HepG2 (cell line): ENCODE data around the gene FCHO1. TPM values are rescaled to one million over a fixed set of nuclear protein-coding genes. Genes with fewer than 3 reads are reported as not detected.

Experiments
- ADNP ChIP-seq: sonication (generic); formaldehyde crosslinking; IDR thresholded peaks from 2 replicates; pipeline ENCODE4 v1.4.0; 2020; ENCODE audit warnings: missing genetic modification reagents
- ELF3 ChIP-seq: IDR thresholded peaks from 2 replicates; pipeline ENCODE4 v1.6.1; 2016; ENCODE audit warnings: missing genetic modification reagents, missing compliant biosample characterization
- GZF1 ChIP-seq: sonication (generic); formaldehyde crosslinking; IDR thresholded peaks from 2 replicates; pipeline ENCODE4 v1.5.1; 2020; ENCODE audit warnings: mild to moderate bottlenecking, missing genetic modification reagents
- MBNL3 ChIP-seq: fragments of 250-450 bp; sonication (Bioruptor Pico); conservative IDR thresholded peaks from 2 replicates; pipeline ENCODE4 v1.8.0; 2022; ENCODE audit warnings: mild to moderate bottlenecking, inconsistent platforms
- MYC ChIP-seq: sonication (generic); formaldehyde crosslinking; IDR thresholded peaks from 2 replicates; pipeline ENCODE4 v1.9.0; 2021; ENCODE audit warnings: missing genetic modification reagents, borderline replicate concordance
- NFE2 ChIP-seq: sonication (generic); formaldehyde crosslinking; IDR thresholded peaks from 2 replicates; pipeline ENCODE4 v1.4.0; 2020; ENCODE audit warnings: missing genetic modification reagents
- PHB2 ChIP-seq: fragments of 450-650 bp; IDR thresholded peaks from 2 replicates; pipeline ENCODE4 v1.6.1; 2018; ENCODE audit not compliant: partially characterized antibody
- SMC3 ChIP-seq: IDR thresholded peaks from 2 replicates; pipeline ENCODE4 v1.6.1; 2011; ENCODE audit warnings: low read length, improper control_type of control experiment
- TAF15 ChIP-seq: fragments of 200-400 bp; formaldehyde crosslinking; IDR thresholded peaks from one replicate; pipeline ENCODE4 v1.6.1; 2018; ENCODE audit warnings: mild to moderate bottlenecking, low read depth, low read length; ENCODE audit not compliant: poor library complexity, severe bottlenecking
- TEAD3 ChIP-seq: optimal IDR thresholded peaks from 2 replicates; pipeline ENCODE3; 2016; ENCODE audit warnings: borderline replicate concordance
- ZBTB21 ChIP-seq: sonication (generic); formaldehyde crosslinking; IDR thresholded peaks from 2 replicates; pipeline ENCODE4 v1.4.0; 2020; ENCODE audit warnings: missing genetic modification reagents
- ZMAT3 ChIP-seq: sonication (generic); formaldehyde crosslinking; conservative IDR thresholded peaks from 2 replicates; pipeline ENCODE4 v1.7.0; 2021; ENCODE audit warnings: missing genetic modification reagents
- ZNF101 ChIP-seq: sonication (generic); formaldehyde crosslinking; IDR thresholded peaks from 2 replicates; pipeline ENCODE4 v1.4.0; 2020; ENCODE audit warnings: mild to moderate bottlenecking, low read depth, missing genetic modification reagents, borderline replicate concordance
- ZNF446 ChIP-seq: sonication (generic); formaldehyde crosslinking; IDR thresholded peaks from 2 replicates; pipeline ENCODE4 v1.5.0; 2020; ENCODE audit warnings: mild to moderate bottlenecking, missing genetic modification reagents
- ZNF558 ChIP-seq: sonication (generic); formaldehyde crosslinking; IDR thresholded peaks from 2 replicates; pipeline ENCODE4 v1.9.0; 2022; ENCODE audit warnings: mild to moderate bottlenecking, missing genetic modification reagents, borderline replicate concordance
- polyA plus RNA-seq, 8 experiments: library from polyadenylated mRNA; depleted of rRNA in 3 of 8; stranded (reverse) in 7 of 8; unstranded in 1 of 8; fragments of >200 nt; fragmentation: Illumina TruSeq in 4 of 8; extraction: Trizol in 4 of 8; gene quantifications; 2 replicates each; pipeline versions ENCODE4 v1.2.1 to v1.2.3, GENCODE V29; 2011 to 2016; ENCODE audit warnings: low read depth in 4 of 8, missing spikeins in 1 of 8, mixed read lengths in 1 of 8; ENCODE audit not compliant: insufficient read depth in 1 of 8
- total RNA-seq, 5 experiments: library from RNA; depleted of rRNA; stranded (reverse); fragments of >200 nt; fragmentation: Illumina TruSeq; extraction: Trizol; gene quantifications; 2 replicates each; pipeline ENCODE4 v1.2.3, GENCODE V29; 2016; ENCODE audit warnings: low read depth in 1 of 5
- TF ChIP-seq, protein P1 (sequence below): sonication (generic); formaldehyde crosslinking; conservative IDR thresholded peaks from 2 replicates; pipeline ENCODE4 v1.4.0; 2020; ENCODE audit warnings: mild to moderate bottlenecking, missing genetic modification reagents, moderate library complexity
- TF ChIP-seq, protein P2 (sequence below): sonication (generic); formaldehyde crosslinking; IDR thresholded peaks from 2 replicates; pipeline ENCODE4 v1.5.0; 2020; ENCODE audit warnings: missing genetic modification reagents
- TF ChIP-seq, protein P3 (sequence below): sonication (generic); formaldehyde crosslinking; conservative IDR thresholded peaks from 2 replicates; pipeline ENCODE4 v1.8.0; 2022; ENCODE audit warnings: mild to moderate bottlenecking, moderate library complexity, missing genetic modification reagents
- TF ChIP-seq, protein P4 (sequence below): sonication (generic); formaldehyde crosslinking; IDR thresholded peaks from 2 replicates; pipeline ENCODE4 v1.4.0; 2020; ENCODE audit warnings: missing genetic modification reagents
- TF ChIP-seq, protein P5 (sequence below): sonication (generic); formaldehyde crosslinking; IDR thresholded peaks from 2 replicates; pipeline ENCODE4 v1.4.0; 2020; ENCODE audit warnings: mild to moderate bottlenecking, low read depth, missing genetic modification reagents

FCHO1 gene
- total and polyA plus RNA-seq, 2 of the 13 experiments (the other 11 are each of a cell fraction or from before 2014, with no cell fraction given) = 1.3 to 3.1 TPM

DNA sequence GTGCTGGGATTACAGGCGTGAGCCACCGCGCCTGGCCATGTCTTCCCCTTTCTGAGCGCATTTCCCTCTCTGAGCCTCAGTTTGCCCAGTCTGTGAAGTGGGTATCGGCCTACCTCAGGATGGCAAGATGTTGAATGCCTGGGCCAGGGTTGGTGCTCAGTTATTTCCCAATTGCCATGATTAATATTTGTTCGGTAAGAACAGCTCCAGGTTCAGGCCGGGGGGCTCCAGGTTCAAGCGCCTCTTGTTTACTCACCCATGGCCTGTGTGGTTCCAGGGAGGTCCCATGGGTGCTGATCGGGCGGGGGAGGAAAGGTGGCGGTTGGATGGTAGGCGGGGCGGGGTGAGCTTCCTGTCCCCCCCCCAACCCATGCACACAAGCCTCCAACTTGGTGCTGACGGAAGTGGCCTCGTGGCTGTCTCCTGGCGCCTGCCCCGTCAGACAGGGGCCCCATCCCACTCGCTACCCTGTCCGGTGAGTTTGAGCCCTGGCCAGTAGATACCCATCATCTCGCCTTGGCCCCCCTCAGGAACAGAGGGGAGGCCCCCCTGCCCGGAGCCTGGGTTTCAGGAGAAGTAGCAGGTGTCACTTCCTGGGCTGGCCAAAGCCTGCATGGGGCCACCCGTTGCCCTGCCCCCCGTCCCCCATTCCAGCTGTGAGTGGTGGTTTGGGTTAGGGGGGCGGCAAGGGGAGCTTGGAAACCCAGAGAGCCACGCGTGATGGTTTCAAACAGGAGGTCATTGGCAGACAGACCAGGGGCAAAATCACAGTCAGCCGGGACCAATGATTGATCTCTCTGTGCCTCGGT, at the start of gene FCHO1 (continued):
- TF ChIP-seq TEAD3 (CRISPR knock-in tag) = peak; percentile 19
- no peak for TF ChIP-seq ZMAT3 (CRISPR knock-in tag)
- TF ChIP-seq, protein P1, sequence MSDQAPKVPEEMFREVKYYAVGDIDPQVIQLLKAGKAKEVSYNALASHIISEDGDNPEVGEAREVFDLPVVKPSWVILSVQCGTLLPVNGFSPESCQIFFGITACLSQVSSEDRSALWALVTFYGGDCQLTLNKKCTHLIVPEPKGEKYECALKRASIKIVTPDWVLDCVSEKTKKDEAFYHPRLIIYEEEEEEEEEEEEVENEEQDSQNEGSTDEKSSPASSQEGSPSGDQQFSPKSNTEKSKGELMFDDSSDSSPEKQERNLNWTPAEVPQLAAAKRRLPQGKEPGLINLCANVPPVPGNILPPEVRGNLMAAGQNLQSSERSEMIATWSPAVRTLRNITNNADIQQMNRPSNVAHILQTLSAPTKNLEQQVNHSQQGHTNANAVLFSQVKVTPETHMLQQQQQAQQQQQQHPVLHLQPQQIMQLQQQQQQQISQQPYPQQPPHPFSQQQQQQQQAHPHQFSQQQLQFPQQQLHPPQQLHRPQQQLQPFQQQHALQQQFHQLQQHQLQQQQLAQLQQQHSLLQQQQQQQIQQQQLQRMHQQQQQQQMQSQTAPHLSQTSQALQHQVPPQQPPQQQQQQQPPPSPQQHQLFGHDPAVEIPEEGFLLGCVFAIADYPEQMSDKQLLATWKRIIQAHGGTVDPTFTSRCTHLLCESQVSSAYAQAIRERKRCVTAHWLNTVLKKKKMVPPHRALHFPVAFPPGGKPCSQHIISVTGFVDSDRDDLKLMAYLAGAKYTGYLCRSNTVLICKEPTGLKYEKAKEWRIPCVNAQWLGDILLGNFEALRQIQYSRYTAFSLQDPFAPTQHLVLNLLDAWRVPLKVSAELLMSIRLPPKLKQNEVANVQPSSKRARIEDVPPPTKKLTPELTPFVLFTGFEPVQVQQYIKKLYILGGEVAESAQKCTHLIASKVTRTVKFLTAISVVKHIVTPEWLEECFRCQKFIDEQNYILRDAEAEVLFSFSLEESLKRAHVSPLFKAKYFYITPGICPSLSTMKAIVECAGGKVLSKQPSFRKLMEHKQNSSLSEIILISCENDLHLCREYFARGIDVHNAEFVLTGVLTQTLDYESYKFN (CRISPR knock-in tag) = 0 out of 2 replicates have a peak, but pooled peaks have one; percentile 33
- no peak for TF ChIP-seq PHB2
- peak; percentile 91; the same call in 1 of the 2 replicates for TF ChIP-seq ADNP (CRISPR knock-in tag)
- TF ChIP-seq GZF1 = no peak
- TF ChIP-seq MYC (CRISPR knock-in tag) = peak; percentile 16; the same call in 1 of the 2 replicates
- TF ChIP-seq TAF15 = no peak
- TF ChIP-seq MBNL3 = no peak
- TF ChIP-seq, protein P2, sequence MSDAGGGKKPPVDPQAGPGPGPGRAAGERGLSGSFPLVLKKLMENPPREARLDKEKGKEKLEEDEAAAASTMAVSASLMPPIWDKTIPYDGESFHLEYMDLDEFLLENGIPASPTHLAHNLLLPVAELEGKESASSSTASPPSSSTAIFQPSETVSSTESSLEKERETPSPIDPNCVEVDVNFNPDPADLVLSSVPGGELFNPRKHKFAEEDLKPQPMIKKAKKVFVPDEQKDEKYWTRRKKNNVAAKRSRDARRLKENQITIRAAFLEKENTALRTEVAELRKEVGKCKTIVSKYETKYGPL = no peak
- TF ChIP-seq ELF3 (CRISPR knock-in tag) = peak; percentile 38; the same call in 1 of the 2 replicates
- TF ChIP-seq, protein P3, sequence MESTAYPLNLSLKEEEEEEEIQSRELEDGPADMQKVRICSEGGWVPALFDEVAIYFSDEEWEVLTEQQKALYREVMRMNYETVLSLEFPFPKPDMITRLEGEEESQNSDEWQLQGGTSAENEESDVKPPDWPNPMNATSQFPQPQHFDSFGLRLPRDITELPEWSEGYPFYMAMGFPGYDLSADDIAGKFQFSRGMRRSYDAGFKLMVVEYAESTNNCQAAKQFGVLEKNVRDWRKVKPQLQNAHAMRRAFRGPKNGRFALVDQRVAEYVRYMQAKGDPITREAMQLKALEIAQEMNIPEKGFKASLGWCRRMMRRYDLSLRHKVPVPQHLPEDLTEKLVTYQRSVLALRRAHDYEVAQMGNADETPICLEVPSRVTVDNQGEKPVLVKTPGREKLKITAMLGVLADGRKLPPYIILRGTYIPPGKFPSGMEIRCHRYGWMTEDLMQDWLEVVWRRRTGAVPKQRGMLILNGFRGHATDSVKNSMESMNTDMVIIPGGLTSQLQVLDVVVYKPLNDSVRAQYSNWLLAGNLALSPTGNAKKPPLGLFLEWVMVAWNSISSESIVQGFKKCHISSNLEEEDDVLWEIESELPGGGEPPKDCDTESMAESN (CRISPR knock-in tag) = no peak
- TF ChIP-seq NFE2 (CRISPR knock-in tag) = no peak
- no peak for TF ChIP-seq ZNF101 (CRISPR knock-in tag)
- TF ChIP-seq, protein P4, sequence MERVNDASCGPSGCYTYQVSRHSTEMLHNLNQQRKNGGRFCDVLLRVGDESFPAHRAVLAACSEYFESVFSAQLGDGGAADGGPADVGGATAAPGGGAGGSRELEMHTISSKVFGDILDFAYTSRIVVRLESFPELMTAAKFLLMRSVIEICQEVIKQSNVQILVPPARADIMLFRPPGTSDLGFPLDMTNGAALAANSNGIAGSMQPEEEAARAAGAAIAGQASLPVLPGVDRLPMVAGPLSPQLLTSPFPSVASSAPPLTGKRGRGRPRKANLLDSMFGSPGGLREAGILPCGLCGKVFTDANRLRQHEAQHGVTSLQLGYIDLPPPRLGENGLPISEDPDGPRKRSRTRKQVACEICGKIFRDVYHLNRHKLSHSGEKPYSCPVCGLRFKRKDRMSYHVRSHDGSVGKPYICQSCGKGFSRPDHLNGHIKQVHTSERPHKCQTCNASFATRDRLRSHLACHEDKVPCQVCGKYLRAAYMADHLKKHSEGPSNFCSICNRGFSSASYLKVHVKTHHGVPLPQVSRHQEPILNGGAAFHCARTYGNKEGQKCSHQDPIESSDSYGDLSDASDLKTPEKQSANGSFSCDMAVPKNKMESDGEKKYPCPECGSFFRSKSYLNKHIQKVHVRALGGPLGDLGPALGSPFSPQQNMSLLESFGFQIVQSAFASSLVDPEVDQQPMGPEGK (CRISPR knock-in tag) = peak; percentile 98
- TF ChIP-seq SMC3 = no peak
- TF ChIP-seq, protein P5, sequence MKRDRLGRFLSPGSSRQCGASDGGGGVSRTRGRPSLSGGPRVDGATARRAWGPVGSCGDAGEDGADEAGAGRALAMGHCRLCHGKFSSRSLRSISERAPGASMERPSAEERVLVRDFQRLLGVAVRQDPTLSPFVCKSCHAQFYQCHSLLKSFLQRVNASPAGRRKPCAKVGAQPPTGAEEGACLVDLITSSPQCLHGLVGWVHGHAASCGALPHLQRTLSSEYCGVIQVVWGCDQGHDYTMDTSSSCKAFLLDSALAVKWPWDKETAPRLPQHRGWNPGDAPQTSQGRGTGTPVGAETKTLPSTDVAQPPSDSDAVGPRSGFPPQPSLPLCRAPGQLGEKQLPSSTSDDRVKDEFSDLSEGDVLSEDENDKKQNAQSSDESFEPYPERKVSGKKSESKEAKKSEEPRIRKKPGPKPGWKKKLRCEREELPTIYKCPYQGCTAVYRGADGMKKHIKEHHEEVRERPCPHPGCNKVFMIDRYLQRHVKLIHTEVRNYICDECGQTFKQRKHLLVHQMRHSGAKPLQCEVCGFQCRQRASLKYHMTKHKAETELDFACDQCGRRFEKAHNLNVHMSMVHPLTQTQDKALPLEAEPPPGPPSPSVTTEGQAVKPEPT (CRISPR knock-in tag) = no peak
- TF ChIP-seq ZBTB21 (CRISPR knock-in tag) = no peak
- no peak for TF ChIP-seq ZNF558
- TF ChIP-seq ZNF446 = no peak
